BLaER1 treated with 17β-estradiol and CSF1 and Interleukin-3, amounts not matched to agents 10 nM and 100 nM (cell line): ENCODE results near the gene ACSS1.
A peak's percentile ranks its signal among the peaks of the same experiment; 100 is the strongest.

Experiments
- H3K27ac ChIP-seq, 11 experiments: shearing (Covaris generic); formaldehyde crosslinking; 2 replicates each; pipeline ENCODE4 v1.8.1; 2022
- H3K27me3 ChIP-seq, 11 experiments: shearing (Covaris generic); formaldehyde crosslinking; 2 replicates each; pipeline ENCODE4 v1.8.1; 2022
- H3K36me3 ChIP-seq, 11 experiments: shearing (Covaris generic); formaldehyde crosslinking; 2 replicates each; pipeline ENCODE4 v1.8.1; 2022
- H3K4me1 ChIP-seq, 10 experiments: shearing (Covaris generic); formaldehyde crosslinking; 2 replicates each; pipeline ENCODE4 v1.8.1; 2022
- H3K4me2 ChIP-seq, 11 experiments: shearing (Covaris generic); formaldehyde crosslinking; 2 replicates each; pipeline ENCODE4 v1.8.1; 2022
- H3K4me3 ChIP-seq, 10 experiments: shearing (Covaris generic); formaldehyde crosslinking; 2 replicates each; pipeline ENCODE4 v1.8.1; 2022
- H3K9ac ChIP-seq, 11 experiments: shearing (Covaris generic); formaldehyde crosslinking; 2 replicates each; pipeline ENCODE4 v1.8.1; 2022
- H3K9me3 ChIP-seq, 11 experiments: shearing (Covaris generic); formaldehyde crosslinking; replicated peaks in 1 of 11; 2 replicates each; pipeline ENCODE4 v1.8.1; 2022
- H4K20me1 ChIP-seq, 11 experiments: shearing (Covaris generic); formaldehyde crosslinking; 2 replicates each; pipeline ENCODE4 v1.8.1; 2022
- Cebpa-rat ChIP-seq, 11 experiments: shearing (Covaris generic); IDR thresholded peaks; 2 replicates each; pipeline ENCODE4 v1.8.1; 2022

The ACSS1 gene

GRCh38 chr20:25057234-25058050 is 497 bp downstream of the ACSS1 start:
- Histone ChIP-seq H3K4me1 (peaks cover 56 to 67% (median 64%) of the 10 kb centered on the region in 10 experiments), H3K4me2 (peak overlapping the region; percentile 95 to 99 (median 98)), H3K27ac (peak overlapping the region; percentile 73 to 94 (median 89)), H3K9me3 (no peaks in the 10 kb centered on the region), H3K4me3 (peak overlapping the region; percentile 75 to 87 (median 76)), H3K36me3 (peaks cover 0 to 7% (median 0%) of the 10 kb centered on the region in 11 experiments; a peak in 2 of 22 replicates), H3K27me3 (no peaks in the 10 kb centered on the region), H3K9ac (peak overlapping the region; percentile 83 to 89 (median 88)), H4K20me1 (peaks cover 0 to 45% (median 34%) of the 10 kb centered on the region in 11 experiments; a peak in 17 of 22 replicates)
- no peak for TF ChIP-seq Cebpa-rat (IDR thresholded peaks at IDR 0.05)

DNA sequence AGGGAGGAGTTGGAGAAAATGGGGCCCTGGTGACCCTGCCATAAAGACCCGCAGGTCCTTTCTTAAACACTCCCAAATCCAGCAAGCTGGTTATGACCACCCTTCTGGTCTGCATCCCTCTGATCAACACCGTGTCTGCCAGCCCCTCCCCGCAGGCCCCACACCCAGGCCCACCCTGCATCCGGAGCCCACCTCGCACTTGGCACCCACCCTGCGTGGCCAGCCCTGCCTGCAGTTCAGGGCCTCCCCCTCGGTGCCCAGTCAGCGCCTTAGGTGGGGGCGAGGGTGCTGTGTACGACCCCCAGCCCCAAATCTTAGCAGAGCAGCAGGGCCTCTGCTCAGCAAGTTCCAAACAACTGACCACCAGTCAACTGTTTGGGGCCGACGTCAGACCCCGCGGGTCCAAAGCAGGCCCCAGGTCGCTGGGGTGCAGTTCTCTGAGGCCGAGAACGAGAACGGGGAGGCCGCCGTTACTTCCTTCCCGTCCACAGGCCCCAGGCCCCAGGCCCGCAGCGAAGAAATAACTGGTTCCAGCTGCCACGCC is 1.2 kb downstream of the ACSS1 start:
- peaks cover 0 to 11% (median 0%) of the 10 kb centered on the region in 11 experiments; a peak in 2 of 22 replicates for H3K36me3 ChIP-seq
- H3K27ac ChIP-seq, result peak overlapping the region; percentile 73 to 94 (median 89)
- TF ChIP-seq Cebpa-rat (IDR thresholded peaks at IDR 0.05), result no peak
- H3K27me3 ChIP-seq, result no peaks in the 10 kb centered on the region
- H3K4me2 ChIP-seq, result peak overlapping the region; percentile 95 to 99 (median 98)
- H3K4me3 ChIP-seq, result peak overlapping the region; percentile 75 to 87 (median 76)
- peaks cover 3 to 52% (median 41%) of the 10 kb centered on the region in 11 experiments; a peak in 17 of 22 replicates for H4K20me1 ChIP-seq
- H3K9ac ChIP-seq, result peak overlapping the region; percentile 83 to 89 (median 88)
- no peaks in the 10 kb centered on the region for H3K9me3 ChIP-seq
- peaks cover 63 to 74% (median 71%) of the 10 kb centered on the region in 10 experiments for H3K4me1 ChIP-seq

DNA sequence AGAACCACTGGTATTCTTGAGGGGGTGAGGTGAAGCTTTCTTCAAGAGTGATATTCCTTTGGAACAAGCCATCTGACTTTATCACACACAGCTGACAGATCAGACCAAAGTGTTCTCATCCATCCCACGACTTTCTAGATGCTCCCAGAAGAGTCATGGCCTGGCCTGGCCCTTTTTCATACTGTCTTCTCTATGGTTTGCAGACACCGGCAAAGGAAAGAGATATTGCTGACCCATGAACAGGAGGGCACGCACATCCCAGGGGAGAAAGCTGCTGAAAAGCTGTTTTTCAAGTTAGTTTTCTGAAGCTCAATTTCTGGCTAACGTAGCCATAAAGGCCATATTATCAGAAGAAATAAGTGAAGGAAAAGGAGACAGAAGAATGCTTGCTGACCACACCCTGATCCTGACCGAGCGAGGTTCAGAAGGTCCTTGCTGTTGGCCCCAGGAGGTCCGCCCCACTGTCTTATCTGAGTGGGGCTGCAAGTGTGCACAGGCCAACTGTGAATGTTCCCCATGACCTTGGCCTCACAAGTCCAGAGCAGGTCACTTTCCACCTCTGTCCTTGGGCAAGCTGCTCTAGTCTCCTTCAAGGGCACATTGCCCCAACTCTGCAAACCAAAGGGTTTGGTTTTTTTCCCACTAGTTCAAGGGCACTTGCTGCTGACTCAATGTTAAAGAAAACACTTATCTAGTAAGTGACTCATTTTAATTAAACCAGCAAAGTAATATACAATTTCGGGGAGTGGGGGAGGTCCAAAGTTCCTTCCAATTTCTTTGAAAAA is 2.0 kb downstream of the ACSS1 start:
- Histone ChIP-seq H4K20me1 (peaks cover 9 to 61% (median 50%) of the 10 kb centered on the region in 11 experiments; a peak in 19 of 22 replicates), H3K36me3 (peaks cover 0 to 17% (median 0%) of the 10 kb centered on the region in 11 experiments; a peak in 2 of 22 replicates), H3K4me3 (peak overlapping the region; percentile 75 to 87 (median 76); a peak in 19 of 20 replicates), H3K4me1 (peaks cover 71 to 82% (median 80%) of the 10 kb centered on the region in 10 experiments), H3K9me3 (no peaks in the 10 kb centered on the region), H3K27me3 (no peaks in the 10 kb centered on the region), H3K27ac (peak overlapping the region in 6 of 11 experiments; percentile 4 to 94 (median 89); a peak in 7 of 22 replicates), H3K4me2 (peak overlapping the region; percentile 95 to 99 (median 98)), H3K9ac (peak overlapping the region in 9 of 11 experiments; percentile 83 to 89 (median 87); a peak in 10 of 22 replicates)
- no peak for TF ChIP-seq Cebpa-rat (IDR thresholded peaks at IDR 0.05)

DNA sequence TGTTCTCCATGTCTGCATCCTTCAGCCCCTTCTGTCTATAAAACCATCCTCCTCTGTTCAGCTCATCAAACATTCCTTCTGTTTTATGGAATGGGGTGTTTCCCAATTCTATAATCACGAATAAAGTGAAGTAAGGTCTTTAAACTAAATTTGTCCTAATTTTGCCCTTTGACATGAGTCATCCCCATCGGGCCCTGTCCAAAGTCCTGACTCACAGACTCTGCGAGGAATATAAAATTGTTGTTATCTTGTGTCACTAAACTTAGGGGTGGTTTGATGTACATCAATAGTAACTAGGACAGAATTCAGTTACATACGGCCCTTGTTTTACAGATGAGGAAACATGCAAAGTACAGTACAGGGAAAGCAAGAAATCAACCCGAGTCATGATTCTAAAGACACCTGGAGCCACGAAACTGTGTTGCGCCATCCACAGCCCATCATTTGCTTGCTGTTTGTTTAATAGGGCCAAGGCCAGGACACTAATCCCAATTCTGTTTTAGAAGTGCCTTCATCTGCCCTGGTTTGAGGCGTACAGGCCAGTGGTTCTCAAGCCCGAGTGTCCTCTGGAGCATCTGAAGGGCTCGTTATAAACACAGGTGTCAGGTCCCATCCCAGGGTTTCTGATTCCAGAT is 2.8 kb downstream of the ACSS1 start:
- Histone ChIP-seq H4K20me1 (peaks cover 13 to 69% (median 58%) of the 10 kb centered on the region in 11 experiments; a peak in 19 of 22 replicates), H3K36me3 (peaks cover 0 to 22% (median 0%) of the 10 kb centered on the region in 11 experiments; a peak in 2 of 22 replicates), H3K4me2 (peak overlapping the region; percentile 95 to 99 (median 98)), H3K4me3 (no peak overlapping the region), H3K9me3 (no peaks in the 10 kb centered on the region), H3K9ac (no peak overlapping the region), H3K27ac (0 out of 22 replicates have a peak overlapping the region, but pooled peaks of 1 of the 11 experiments have one; percentile 17), H3K4me1 (peaks cover 71 to 90% (median 87%) of the 10 kb centered on the region in 10 experiments), H3K27me3 (no peaks in the 10 kb centered on the region)
- peak in 1 of 11 experiments; percentile 57; a peak in 1 of 22 replicates for TF ChIP-seq Cebpa-rat (IDR thresholded peaks at IDR 0.05)

GRCh38 chr20:25054096-25054820 is 3.7 kb downstream of the ACSS1 start:
- H3K27me3 ChIP-seq, result no peaks in the 10 kb centered on the region
- H3K4me3 ChIP-seq, result no peak overlapping the region
- H3K9me3 ChIP-seq, result no peaks in the 10 kb centered on the region
- TF ChIP-seq Cebpa-rat (IDR thresholded peaks at IDR 0.05), result no peak
- peaks cover 13 to 77% (median 65%) of the 10 kb centered on the region in 11 experiments; a peak in 19 of 22 replicates for H4K20me1 ChIP-seq
- H3K4me2 ChIP-seq, result peak overlapping the region; percentile 74 to 99 (median 97)
- peak overlapping the region in 5 of 11 experiments; percentile 4 to 67 (median 42); a peak in 7 of 22 replicates for H3K27ac ChIP-seq
- peaks cover 67 to 88% (median 83%) of the 10 kb centered on the region in 10 experiments for H3K4me1 ChIP-seq
- peak overlapping the region in 3 of 11 experiments; percentile 58 to 69 (median 64); a peak in 3 of 22 replicates for H3K9ac ChIP-seq
- H3K36me3 ChIP-seq, result peaks cover 0 to 22% (median 0%) of the 10 kb centered on the region in 11 experiments; a peak in 2 of 22 replicates

GRCh38 chr20:25053255-25054031 is 4.5 kb downstream of the ACSS1 start:
- Histone ChIP-seq H3K4me3 (peak overlapping the region in 3 of 10 experiments; percentile 9 to 16 (median 10); a peak in 2 of 20 replicates), H3K4me1 (peaks cover 60 to 87% (median 77%) of the 10 kb centered on the region in 10 experiments), H4K20me1 (peaks cover 13 to 84% (median 74%) of the 10 kb centered on the region in 11 experiments; a peak in 19 of 22 replicates)

More at GRCh38 chr20:25053255-25054031, 4.5 kb downstream of the ACSS1 start:
- peak overlapping the region in 10 of 11 experiments; percentile 37 to 67 (median 46); a peak in 18 of 22 replicates for H3K27ac ChIP-seq
- H3K36me3 ChIP-seq, result peaks cover 0 to 25% (median 0%) of the 10 kb centered on the region in 11 experiments; a peak in 3 of 22 replicates
- peak overlapping the region; percentile 74 to 99 (median 97) for H3K4me2 ChIP-seq
- no peaks in the 10 kb centered on the region for H3K27me3 ChIP-seq
- TF ChIP-seq Cebpa-rat (IDR thresholded peaks at IDR 0.05), result no peak
- peak overlapping the region; percentile 31 to 69 (median 56); a peak in 20 of 22 replicates for H3K9ac ChIP-seq
- no peaks in the 10 kb centered on the region for H3K9me3 ChIP-seq
